ENCODE results near the gene OR52N4. TPM values are rescaled to one million over a fixed set of nuclear protein-coding genes. Genes with fewer than 3 reads are reported as not detected.

OR52N4 gene
- total and polyA plus RNA-seq, 2 of the 8 experiments (the other 6 are each of a cell fraction or from before 2014, with no cell fraction given), result 3.7 TPM; not detected in 1

GRCh38 chr11:5738431-5738830, 15.6 kb upstream of the OR52N4 start (continued):
- TF ChIP-seq CHD7 (IDR thresholded peaks at IDR 0.05; ENCODE audit: insufficient replicate concordance, low read length) (no peak), NRF1 (IDR thresholded peaks at IDR 0.05; ENCODE audit: low read depth, low read length) (no peak)

All from H1 (cell line).